Stomach smooth muscle (tissue), 2 donors: ENCODE data around the gene SEMA4A.
"Not testable (repeated sequence)": the region's sequence is repeated elsewhere in the genome, so short reads cannot be mapped to it uniquely, and the experiment has no call there.

Source experiments
- H3K27ac ChIP-seq: one replicate; pipeline ENCODE4 v1.7.0; 2013; ENCODE audit warnings: mild to moderate bottlenecking, low read length, inconsistent platforms
- H3K27me3 ChIP-seq, 2 donors: one replicate each; pipeline ENCODE4 v1.7.0; 2013; ENCODE audit warnings: low read length in 2 of 2; ENCODE audit not compliant: insufficient read depth in 2 of 2, control insufficient read depth in 1 of 2
- H3K36me3 ChIP-seq, 2 donors: one replicate each; pipeline ENCODE4 v1.7.0; 2013; ENCODE audit warnings: low read length in 2 of 2; ENCODE audit not compliant: control insufficient read depth in 2 of 2, insufficient read depth in 2 of 2
- H3K4me1 ChIP-seq: one replicate; pipeline ENCODE4 v1.7.0; 2013; ENCODE audit warnings: low read length; ENCODE audit not compliant: control insufficient read depth, insufficient read depth
- H3K4me3 ChIP-seq, 2 donors: one replicate each; pipeline ENCODE4 v1.7.0; 2013; ENCODE audit warnings: low read length in 2 of 2
- H3K9ac ChIP-seq, 2 donors: one replicate each; pipeline ENCODE4 v1.7.0; 2013; ENCODE audit warnings: low read length in 2 of 2, mild to moderate bottlenecking in 1 of 2
- H3K9me3 ChIP-seq, 2 donors: one replicate each; pipeline ENCODE4 v1.7.0; 2013; ENCODE audit warnings: low read length in 2 of 2; ENCODE audit not compliant: control insufficient read depth in 2 of 2
- donor health status: healthy.
- donor health status: Pancreatic carcinoma.

The SEMA4A gene

GRCh38 chr1:156211243-156211642 lies 57.9 kb downstream of the SEMA4A start:
- no peaks in the 10 kb centered on the region for H3K27me3 ChIP-seq
- no peak overlapping the region for H3K27ac ChIP-seq
- no peaks in the 10 kb centered on the region for H3K9me3 ChIP-seq
- peaks cover 14 to 31% of the 10 kb centered on the region in 2 donors for H3K36me3 ChIP-seq
- no peak overlapping the region for H3K9ac ChIP-seq
- no peak overlapping the region for H3K4me3 ChIP-seq
- peaks cover 16% of the 10 kb centered on the region for H3K4me1 ChIP-seq

- Histone ChIP-seq H3K36me3 (peaks cover 14 to 31% of the 10 kb centered on the region in 2 donors), H3K4me1 (peaks cover 16% of the 10 kb centered on the region), H3K9ac (peak overlapping the region; percentile 80 to 82), H3K9me3 (no peaks in the 10 kb centered on the region), H3K27me3 (no peaks in the 10 kb centered on the region), H3K27ac (peak overlapping the region; percentile 90), H3K4me3 (peak overlapping the region; percentile 94 to 97)
Measured at GRCh38 chr1:156212130-156212529, 58.7 kb downstream of the SEMA4A start.

GRCh38 chr1:156212833-156213643 lies 59.7 kb downstream of the SEMA4A start, which contains the start of gene PMF1:
TSS of gene PMF1 (plus strand) at chr1:156213007. CDS start at chr1:156213016, 9 bp downstream.
- peak within 1 kb of the TSS; percentile 90 for H3K27ac ChIP-seq
- peaks cover 16% of the 10 kb centered on the region for H3K4me1 ChIP-seq
- H3K27me3 ChIP-seq, result no peaks in the 10 kb centered on the region
- no peaks in the 10 kb centered on the region for H3K9me3 ChIP-seq
- peaks cover 14 to 28% of the 10 kb centered on the region in 2 donors for H3K36me3 ChIP-seq
- H3K9ac ChIP-seq, result peak within 1 kb of the TSS; percentile 82 to 98
- peak within 1 kb of the TSS; percentile 94 to 97 for H3K4me3 ChIP-seq

GRCh38 chr1:156213644-156213966 lies 60.2 kb downstream of the SEMA4A start:
- Histone ChIP-seq H3K4me3 (peak overlapping the region; percentile 94 to 97), H3K9me3 (no peaks in the 10 kb centered on the region), H3K36me3 (peaks cover 11 to 25% of the 10 kb centered on the region in 2 donors), H3K4me1 (peaks cover 16% of the 10 kb centered on the region), H3K9ac (peak overlapping the region; percentile 82 to 98), H3K27me3 (no peaks in the 10 kb centered on the region), H3K27ac (peak overlapping the region; percentile 90)

- peaks cover 7 to 22% of the 10 kb centered on the region in 2 donors for H3K36me3 ChIP-seq
- peak overlapping the region; percentile 9 to 97 for H3K4me3 ChIP-seq
- H3K9ac ChIP-seq, result peak overlapping the region in 1 of 2 donors; percentile 17
- H3K27ac ChIP-seq, result no peak overlapping the region
- no peaks in the 10 kb centered on the region for H3K9me3 ChIP-seq
- H3K27me3 ChIP-seq, result no peaks in the 10 kb centered on the region
- H3K4me1 ChIP-seq, result peaks cover 16% of the 10 kb centered on the region
Measured at GRCh38 chr1:156214024-156214748, 60.8 kb downstream of the SEMA4A start.

GRCh38 chr1:156216361-156217086 lies 63.1 kb downstream of the SEMA4A start:
- not testable (repeated sequence) for H3K4me3 ChIP-seq, H3K27me3 ChIP-seq, H3K9ac ChIP-seq, H3K9me3 ChIP-seq, H3K27ac ChIP-seq
- Histone ChIP-seq H3K36me3 (peaks cover 10 to 11% of the 10 kb centered on the region in 2 donors), H3K4me1 (peaks cover 16% of the 10 kb centered on the region)

- Histone ChIP-seq H3K27ac (no peak overlapping the region), H3K4me3 (no peak overlapping the region), H3K9me3 (no peaks in the 10 kb centered on the region), H3K36me3 (peaks cover 19 to 20% of the 10 kb centered on the region in 2 donors), H3K27me3 (no peaks in the 10 kb centered on the region), H3K4me1 (peaks cover 12% of the 10 kb centered on the region), H3K9ac (peak overlapping the region in 1 of 2 donors; percentile 9)
Measured at GRCh38 chr1:156217871-156218270, 64.5 kb downstream of the SEMA4A start.

GRCh38 chr1:156220226-156220625 lies 66.8 kb downstream of the SEMA4A start:
- no peaks in the 10 kb centered on the region for H3K9me3 ChIP-seq
- H3K9ac ChIP-seq, result no peak overlapping the region
- no peaks in the 10 kb centered on the region for H3K4me1 ChIP-seq
- no peak overlapping the region for H3K27ac ChIP-seq
- no peaks in the 10 kb centered on the region for H3K27me3 ChIP-seq
- peaks cover 24% of the 10 kb centered on the region in 2 donors for H3K36me3 ChIP-seq
- H3K4me3 ChIP-seq, result no peak overlapping the region

GRCh38 chr1:156221986-156222692 lies 68.8 kb downstream of the SEMA4A start:
- no peak overlapping the region for H3K9ac ChIP-seq
- no peak overlapping the region for H3K4me3 ChIP-seq
- no peaks in the 10 kb centered on the region for H3K9me3 ChIP-seq
- H3K27ac ChIP-seq, result no peak overlapping the region
- H3K36me3 ChIP-seq, result peaks cover 24 to 31% of the 10 kb centered on the region in 2 donors
- H3K4me1 ChIP-seq, result no peaks in the 10 kb centered on the region
- H3K27me3 ChIP-seq, result no peaks in the 10 kb centered on the region

GRCh38 chr1:156225677-156226014 lies 72.3 kb downstream of the SEMA4A start:
- Histone ChIP-seq H3K36me3 (peaks cover 30 to 36% of the 10 kb centered on the region in 2 donors), H3K27me3 (no peaks in the 10 kb centered on the region), H3K9me3 (no peaks in the 10 kb centered on the region), H3K4me1 (peaks cover 3% of the 10 kb centered on the region), H3K9ac (no peak overlapping the region), H3K27ac (no peak overlapping the region), H3K4me3 (no peak overlapping the region)
